Measurements from ENCODE around the gene SPRED1.

SPRED1 gene

DNA sequence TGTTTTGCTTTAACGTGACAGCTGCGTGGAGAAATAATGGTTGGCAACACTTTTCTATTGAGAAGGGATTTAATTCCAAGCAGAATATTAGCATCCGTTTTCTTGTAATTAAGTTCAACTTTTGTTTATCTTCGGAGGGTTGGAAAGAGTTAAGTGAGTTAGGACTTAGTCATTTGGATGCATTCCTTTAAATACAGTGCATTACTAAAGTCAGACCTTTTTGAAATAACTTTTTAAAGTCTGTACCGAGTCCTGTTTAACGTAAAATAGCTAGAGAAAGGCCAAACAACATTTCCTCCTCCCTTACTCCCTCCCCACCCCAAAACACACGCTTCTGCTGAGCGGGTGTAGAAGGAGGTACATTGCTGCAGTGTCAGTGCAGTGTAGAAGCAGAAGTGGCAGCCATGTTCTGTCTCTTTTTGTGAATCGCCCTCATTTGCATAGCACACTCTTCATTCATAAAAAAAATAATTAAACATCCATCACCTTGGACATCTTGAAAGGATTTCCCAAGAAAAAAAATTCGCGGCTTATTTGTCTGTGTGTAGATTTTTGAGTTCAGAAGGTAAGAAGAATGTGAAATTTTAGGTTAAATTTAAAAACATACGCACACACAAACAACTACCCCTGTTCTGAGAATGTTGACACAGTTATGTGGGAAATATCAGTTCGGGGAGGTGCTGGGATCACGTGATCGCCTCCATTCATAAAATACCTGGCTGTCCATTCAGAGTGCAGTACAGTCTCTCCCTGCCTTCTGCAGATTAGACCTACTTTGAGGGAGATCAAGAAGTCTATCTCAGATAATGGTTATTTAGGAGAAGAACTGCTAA, 1.6 kb downstream of the SPRED1 start:
- DNase-seq (ENCODE audit: insufficient read length, low spot score) (no peak), FAIRE-seq (no peak)
- TF ChIP-seq, protein P1, sequence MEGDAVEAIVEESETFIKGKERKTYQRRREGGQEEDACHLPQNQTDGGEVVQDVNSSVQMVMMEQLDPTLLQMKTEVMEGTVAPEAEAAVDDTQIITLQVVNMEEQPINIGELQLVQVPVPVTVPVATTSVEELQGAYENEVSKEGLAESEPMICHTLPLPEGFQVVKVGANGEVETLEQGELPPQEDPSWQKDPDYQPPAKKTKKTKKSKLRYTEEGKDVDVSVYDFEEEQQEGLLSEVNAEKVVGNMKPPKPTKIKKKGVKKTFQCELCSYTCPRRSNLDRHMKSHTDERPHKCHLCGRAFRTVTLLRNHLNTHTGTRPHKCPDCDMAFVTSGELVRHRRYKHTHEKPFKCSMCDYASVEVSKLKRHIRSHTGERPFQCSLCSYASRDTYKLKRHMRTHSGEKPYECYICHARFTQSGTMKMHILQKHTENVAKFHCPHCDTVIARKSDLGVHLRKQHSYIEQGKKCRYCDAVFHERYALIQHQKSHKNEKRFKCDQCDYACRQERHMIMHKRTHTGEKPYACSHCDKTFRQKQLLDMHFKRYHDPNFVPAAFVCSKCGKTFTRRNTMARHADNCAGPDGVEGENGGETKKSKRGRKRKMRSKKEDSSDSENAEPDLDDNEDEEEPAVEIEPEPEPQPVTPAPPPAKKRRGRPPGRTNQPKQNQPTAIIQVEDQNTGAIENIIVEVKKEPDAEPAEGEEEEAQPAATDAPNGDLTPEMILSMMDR (IDR thresholded peaks at IDR 0.05; ENCODE audit: insufficient read depth, missing control alignments) = no peak

DNA sequence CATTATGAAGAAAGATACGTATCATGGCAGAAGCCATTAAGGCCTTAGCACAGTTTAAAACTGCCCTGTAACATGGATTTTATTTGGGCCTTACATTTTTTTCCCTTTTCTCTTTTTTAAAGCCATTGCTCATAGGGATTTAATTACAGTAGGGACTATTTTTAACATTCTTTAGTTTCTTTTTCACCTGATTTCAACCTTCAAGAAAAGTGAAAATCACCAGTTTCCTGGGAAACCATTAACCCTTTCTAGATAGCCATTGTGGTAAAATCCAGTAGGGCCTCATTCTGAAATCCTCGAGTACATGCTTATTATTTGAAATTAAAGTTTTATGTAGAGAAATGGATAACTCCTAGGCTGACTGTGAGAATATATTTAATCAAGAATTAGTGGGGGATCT, 3.1 kb downstream of the SPRED1 start:
- TF ChIP-seq, protein P1 (IDR thresholded peaks at IDR 0.05; ENCODE audit: insufficient read depth, missing control alignments) = no peak
- no peak for FAIRE-seq
- no peak for DNase-seq (ENCODE audit: insufficient read length, low spot score)

DNA sequence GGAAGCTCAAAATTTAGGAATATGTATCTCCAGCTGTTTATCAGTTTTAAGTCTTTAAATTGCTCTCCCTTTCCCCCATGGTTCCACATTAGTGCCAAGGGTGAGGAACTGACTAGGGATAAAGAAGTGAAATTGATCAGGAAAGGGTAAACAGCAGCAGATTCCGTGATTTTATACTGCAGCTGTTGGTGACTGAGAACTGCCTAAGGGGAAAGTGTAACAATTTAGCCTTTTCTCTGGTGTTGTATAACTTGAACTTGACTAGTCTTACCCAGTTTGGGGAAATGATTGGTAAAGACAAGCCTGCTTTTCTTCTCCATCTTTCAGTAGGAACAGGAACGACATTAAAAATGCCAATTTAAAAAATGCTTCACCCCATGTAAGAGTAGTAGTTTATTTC, 5.0 kb downstream of the SPRED1 start:
- no peak for DNase-seq (ENCODE audit: insufficient read length, low spot score)
- no peak for FAIRE-seq
- TF ChIP-seq, protein P1 (IDR thresholded peaks at IDR 0.05; ENCODE audit: insufficient read depth, missing control alignments) = no peak

DNA sequence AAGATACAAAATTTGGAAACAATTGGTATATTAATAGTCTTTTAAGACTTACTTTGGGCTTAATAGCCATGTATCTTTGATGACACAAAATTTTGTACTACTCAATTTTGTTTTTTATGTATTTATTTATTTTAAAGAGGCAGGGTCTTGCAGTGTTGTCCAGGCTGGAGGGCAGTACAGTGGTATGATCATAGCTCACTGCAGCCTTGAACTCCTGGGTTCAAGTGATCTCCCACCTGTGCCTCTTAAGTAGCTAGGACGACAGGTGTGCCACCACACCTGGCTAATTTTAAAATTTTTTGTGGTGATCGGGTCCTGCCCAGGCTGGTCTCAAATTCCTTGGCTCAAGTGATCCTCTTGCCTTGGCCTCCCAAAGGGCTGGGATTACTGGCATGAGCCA, 6.5 kb downstream of the SPRED1 start:
- no peak for FAIRE-seq
- TF ChIP-seq, protein P1 (IDR thresholded peaks at IDR 0.05; ENCODE audit: insufficient read depth, missing control alignments) = no peak
- DNase-seq (ENCODE audit: insufficient read length, low spot score) = no peak

DNA sequence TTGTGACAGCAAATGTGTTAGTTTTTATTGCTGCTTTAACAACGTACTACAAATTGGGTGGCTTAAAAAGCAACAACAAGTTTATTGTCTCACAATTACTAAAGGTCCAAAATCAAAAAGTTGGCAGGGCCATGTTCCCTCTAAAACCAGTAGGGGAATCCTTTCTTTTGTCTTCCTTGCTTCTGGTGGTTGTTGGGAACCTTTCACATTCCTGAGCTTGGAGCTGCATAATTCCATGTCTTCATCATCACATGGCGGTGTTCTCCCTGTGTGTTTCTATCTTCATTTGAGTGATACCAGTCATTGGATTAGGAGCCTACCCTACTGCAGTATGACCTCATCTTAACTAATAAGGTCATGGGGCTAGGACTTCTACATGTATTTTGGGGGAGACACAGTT, 7.4 kb downstream of the SPRED1 start:
- TF ChIP-seq, protein P1 (IDR thresholded peaks at IDR 0.05; ENCODE audit: insufficient read depth, missing control alignments) = no peak
- FAIRE-seq = no peak

DNA sequence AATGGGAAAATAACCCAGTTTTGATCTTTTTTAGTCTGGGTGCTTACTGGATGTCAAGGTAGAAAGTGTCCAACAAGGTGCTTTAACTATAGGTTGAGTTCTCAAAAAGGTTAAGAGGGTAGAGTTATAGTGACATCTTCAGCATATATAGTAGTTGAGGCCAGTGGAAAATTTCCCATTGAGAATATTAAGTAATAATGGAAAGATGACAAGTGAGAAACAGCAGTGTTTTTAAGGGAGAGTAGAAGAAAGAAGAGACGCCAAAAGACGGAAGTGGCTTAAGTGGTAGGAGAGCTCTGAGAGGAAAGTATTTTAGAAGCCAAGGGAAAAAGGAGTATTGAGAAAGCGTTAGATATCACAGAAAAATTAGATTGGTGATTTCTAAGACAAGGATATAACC, 10.6 kb downstream of the SPRED1 start:
- FAIRE-seq (no peak), DNase-seq (ENCODE audit: insufficient read length, low spot score) (no peak)
- TF ChIP-seq, protein P1 (IDR thresholded peaks at IDR 0.05; ENCODE audit: insufficient read depth, missing control alignments) = no peak

More for the DNA sequence above, 7.4 kb downstream of the SPRED1 start:
- DNase-seq (ENCODE audit: insufficient read length, low spot score) = no peak

DNA sequence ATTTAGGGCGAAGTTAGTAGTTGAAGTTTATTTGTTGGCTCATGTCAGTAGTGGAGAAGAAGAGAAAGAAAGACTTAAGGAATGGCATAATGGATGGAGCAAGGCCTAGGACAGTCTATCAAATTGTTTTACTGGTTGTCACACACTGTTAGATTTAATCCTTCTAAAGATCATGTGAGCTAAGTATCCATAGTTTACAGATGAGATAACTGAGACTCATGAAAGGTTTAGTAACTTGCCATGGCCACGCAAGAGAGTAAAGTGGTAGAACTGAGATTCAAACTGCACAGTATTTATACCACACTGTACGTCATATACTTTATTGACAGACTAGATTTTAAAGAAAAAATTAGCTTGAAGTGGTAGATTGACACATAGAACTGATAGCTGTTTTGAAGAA, 11.4 kb downstream of the SPRED1 start:
- FAIRE-seq (no peak), DNase-seq (ENCODE audit: insufficient read length, low spot score) (no peak)
- TF ChIP-seq, protein P1 (IDR thresholded peaks at IDR 0.05; ENCODE audit: insufficient read depth, missing control alignments) = no peak

Measured in D721Med (cell line).